PC-9 (cell line): ENCODE data around the gene PRAMEF5.
"Not testable (repeated sequence)": the region's sequence is repeated elsewhere in the genome, so short reads cannot be mapped to it uniquely, and the experiment has no call there.

ENCODE experiments used
- EZH2 ChIP-seq: fragments of 200-600 bp; sonication (generic); IDR thresholded peaks from 2 replicates; pipeline ENCODE4 v1.8.0; 2017; ENCODE audit warnings: antibody characterized with exemption, low read depth
- TF ChIP-seq, protein P1 (sequence below): fragments of 200-600 bp; sonication (generic); conservative IDR thresholded peaks from 2 replicates; pipeline ENCODE4 v1.6.1; 2017; ENCODE audit warnings: mixed run types, antibody characterized with exemption, mild to moderate bottlenecking, moderate library complexity

DNA sequence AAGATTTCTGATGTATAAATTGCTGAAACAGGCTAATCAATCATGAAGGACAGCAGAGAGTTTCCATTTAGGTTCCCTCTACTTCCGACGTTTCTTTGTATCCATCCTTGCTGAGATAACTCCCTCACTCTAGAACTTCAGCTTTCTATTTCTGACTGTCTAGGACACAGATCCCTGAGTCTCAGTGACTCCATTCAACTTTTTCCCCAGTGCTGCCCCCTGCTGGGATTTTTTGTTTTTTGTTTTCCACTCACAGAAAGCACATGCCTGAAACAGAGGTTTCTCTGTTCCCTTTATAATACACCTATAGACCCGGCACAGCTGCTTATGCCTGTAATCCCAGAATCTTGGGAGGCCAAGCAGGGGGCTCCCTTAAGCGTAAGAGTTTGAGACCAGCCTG is 31.2 kb upstream of the PRAMEF5 start:
- TF ChIP-seq, protein P1, sequence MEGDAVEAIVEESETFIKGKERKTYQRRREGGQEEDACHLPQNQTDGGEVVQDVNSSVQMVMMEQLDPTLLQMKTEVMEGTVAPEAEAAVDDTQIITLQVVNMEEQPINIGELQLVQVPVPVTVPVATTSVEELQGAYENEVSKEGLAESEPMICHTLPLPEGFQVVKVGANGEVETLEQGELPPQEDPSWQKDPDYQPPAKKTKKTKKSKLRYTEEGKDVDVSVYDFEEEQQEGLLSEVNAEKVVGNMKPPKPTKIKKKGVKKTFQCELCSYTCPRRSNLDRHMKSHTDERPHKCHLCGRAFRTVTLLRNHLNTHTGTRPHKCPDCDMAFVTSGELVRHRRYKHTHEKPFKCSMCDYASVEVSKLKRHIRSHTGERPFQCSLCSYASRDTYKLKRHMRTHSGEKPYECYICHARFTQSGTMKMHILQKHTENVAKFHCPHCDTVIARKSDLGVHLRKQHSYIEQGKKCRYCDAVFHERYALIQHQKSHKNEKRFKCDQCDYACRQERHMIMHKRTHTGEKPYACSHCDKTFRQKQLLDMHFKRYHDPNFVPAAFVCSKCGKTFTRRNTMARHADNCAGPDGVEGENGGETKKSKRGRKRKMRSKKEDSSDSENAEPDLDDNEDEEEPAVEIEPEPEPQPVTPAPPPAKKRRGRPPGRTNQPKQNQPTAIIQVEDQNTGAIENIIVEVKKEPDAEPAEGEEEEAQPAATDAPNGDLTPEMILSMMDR, result not testable (repeated sequence)
- not testable (repeated sequence) for TF ChIP-seq EZH2
